ES-I3 (cell line): Measurements from ENCODE around the gene TCF12.

ENCODE experiments used
- H3K36me3 ChIP-seq: 2 replicates; pipeline ENCODE4 v1.6.1; 2013; ENCODE audit warnings: mild to moderate bottlenecking, low read length, control low read depth, moderate library complexity; ENCODE audit not compliant: insufficient read depth
- H3K4me1 ChIP-seq: 2 replicates; pipeline ENCODE4 v1.6.1; 2013; ENCODE audit warnings: mild to moderate bottlenecking, control low read depth, low read length; ENCODE audit not compliant: insufficient read depth
- H3K9ac ChIP-seq: 2 replicates; pipeline ENCODE4 v1.6.1; 2013; ENCODE audit warnings: low read depth, mild to moderate bottlenecking, low read length, moderate library complexity
- H3K9me3 ChIP-seq: 2 replicates; pipeline ENCODE4 v1.6.1; 2013; ENCODE audit warnings: mild to moderate bottlenecking, low read length, moderate library complexity; ENCODE audit not compliant: control insufficient read depth, insufficient read depth

TCF12 gene

DNA sequence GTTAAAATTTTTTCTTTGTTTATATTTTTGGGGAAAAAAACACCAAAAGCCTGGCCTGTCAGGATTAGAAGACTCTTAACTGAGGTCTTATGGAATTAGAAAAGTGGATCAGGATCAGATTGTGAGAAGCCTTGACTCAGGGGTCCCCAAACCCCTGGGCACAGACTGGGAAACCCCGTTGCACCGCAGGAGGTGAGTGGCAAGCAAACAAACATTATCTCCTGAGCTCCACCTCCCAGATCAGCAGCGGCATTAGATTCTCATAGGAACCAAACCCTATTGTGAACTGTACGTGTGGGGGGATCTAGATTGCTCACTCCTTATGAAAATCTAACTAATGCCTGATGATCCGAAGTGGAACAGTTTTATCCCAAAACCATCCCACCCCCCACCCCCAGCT, 117.2 kb downstream of the TCF12 start:
- Histone ChIP-seq H3K4me1 (peaks cover 34% of the 10 kb centered on the region), H3K36me3 (no peaks in the 10 kb centered on the region), H3K9ac (no peak overlapping the region), H3K9me3 (no peaks in the 10 kb centered on the region)

DNA sequence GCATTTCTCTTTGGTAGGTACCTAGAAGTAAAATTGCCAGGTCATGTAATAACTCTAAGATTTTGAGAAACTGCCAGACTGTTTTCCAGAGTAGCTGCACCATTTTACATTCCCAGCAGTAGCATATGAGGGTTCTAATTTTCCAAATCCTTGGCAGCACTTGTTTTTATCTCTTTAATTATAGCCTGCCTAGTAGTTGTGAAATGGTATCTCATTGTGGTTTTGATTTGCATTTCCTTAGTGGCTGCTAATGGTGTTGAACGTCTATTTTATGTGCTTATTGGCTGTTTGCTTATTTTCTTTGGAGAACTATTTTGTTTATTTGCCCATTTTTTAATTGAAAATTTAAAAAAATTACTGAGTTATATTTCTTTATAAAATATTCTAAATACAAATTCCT, 117.9 kb downstream of the TCF12 start:
- no peaks in the 10 kb centered on the region for H3K9me3 ChIP-seq
- no peaks in the 10 kb centered on the region for H3K36me3 ChIP-seq

GRCh38 chr15:57037548-57037947, 119.1 kb downstream of the TCF12 start:
- peaks cover 28% of the 10 kb centered on the region; the same call in 1 of the 2 replicates for H3K4me1 ChIP-seq
- H3K9me3 ChIP-seq: no peaks in the 10 kb centered on the region
- no peaks in the 10 kb centered on the region for H3K36me3 ChIP-seq
- no peak overlapping the region for H3K9ac ChIP-seq

More for the DNA sequence above, 117.9 kb downstream of the TCF12 start:
- H3K9ac ChIP-seq: no peak overlapping the region
- peaks cover 32% of the 10 kb centered on the region; the same call in 1 of the 2 replicates for H3K4me1 ChIP-seq

GRCh38 chr15:57038040-57038439, 119.6 kb downstream of the TCF12 start:
- Histone ChIP-seq H3K9me3 (no peaks in the 10 kb centered on the region), H3K4me1 (peaks cover 28% of the 10 kb centered on the region; the same call in 1 of the 2 replicates), H3K36me3 (no peaks in the 10 kb centered on the region), H3K9ac (no peak overlapping the region)

- Histone ChIP-seq H3K9me3 (no peaks in the 10 kb centered on the region), H3K4me1 (peaks cover 28% of the 10 kb centered on the region; the same call in 1 of the 2 replicates), H3K9ac (no peak overlapping the region), H3K36me3 (no peaks in the 10 kb centered on the region)
Observed at GRCh38 chr15:57038496-57038895, 120.1 kb downstream of the TCF12 start.

DNA sequence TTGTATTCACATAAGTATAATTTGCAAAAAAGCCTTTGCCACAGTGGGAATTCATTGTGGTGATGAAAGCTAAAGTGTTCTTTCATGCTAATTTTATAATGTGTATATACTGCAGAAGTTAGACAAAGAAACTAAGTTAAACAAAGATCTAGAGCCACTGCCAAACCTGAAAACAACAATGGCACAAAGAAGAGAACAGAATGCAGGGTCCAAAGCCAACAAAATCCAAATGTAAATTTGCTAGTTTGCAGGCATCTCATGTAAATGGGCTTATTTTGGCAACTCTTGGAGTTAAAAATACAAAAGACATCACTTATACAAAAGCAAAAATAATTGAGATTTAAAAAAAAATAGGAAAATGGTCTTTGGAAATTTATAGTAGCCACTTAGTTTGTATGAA, 123.0 kb downstream of the TCF12 start:
- no peaks in the 10 kb centered on the region for H3K36me3 ChIP-seq
- H3K9me3 ChIP-seq: no peaks in the 10 kb centered on the region
- H3K4me1 ChIP-seq: peaks cover 22% of the 10 kb centered on the region; the same call in 1 of the 2 replicates
- no peak overlapping the region for H3K9ac ChIP-seq

GRCh38 chr15:57044072-57044702, 125.7 kb downstream of the TCF12 start:
- Histone ChIP-seq H3K9me3 (no peaks in the 10 kb centered on the region), H3K4me1 (peaks cover 12% of the 10 kb centered on the region; the same call in 1 of the 2 replicates), H3K9ac (no peak overlapping the region), H3K36me3 (no peaks in the 10 kb centered on the region)

DNA sequence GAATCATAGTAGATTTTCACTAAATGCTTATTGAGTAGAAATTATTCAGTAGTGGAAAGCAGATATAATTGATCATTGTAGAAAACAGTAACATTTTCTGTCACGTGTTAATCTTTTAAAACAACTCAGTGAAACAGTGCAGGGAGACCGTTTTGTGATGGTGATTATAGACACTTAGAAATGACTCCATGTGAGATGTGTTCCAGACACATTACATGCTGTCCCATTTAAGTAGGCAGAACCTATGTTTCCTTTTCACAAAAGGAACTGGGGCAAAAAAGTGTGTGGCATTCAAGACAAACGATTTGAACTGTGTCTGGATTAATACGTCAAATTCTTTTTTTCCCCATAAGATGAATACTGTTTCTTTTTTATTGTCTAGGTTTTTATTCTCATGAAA, 126.5 kb downstream of the TCF12 start:
- Histone ChIP-seq H3K9me3 (no peaks in the 10 kb centered on the region), H3K9ac (no peak overlapping the region), H3K36me3 (no peaks in the 10 kb centered on the region), H3K4me1 (peaks cover 7% of the 10 kb centered on the region; the same call in 1 of the 2 replicates)

DNA sequence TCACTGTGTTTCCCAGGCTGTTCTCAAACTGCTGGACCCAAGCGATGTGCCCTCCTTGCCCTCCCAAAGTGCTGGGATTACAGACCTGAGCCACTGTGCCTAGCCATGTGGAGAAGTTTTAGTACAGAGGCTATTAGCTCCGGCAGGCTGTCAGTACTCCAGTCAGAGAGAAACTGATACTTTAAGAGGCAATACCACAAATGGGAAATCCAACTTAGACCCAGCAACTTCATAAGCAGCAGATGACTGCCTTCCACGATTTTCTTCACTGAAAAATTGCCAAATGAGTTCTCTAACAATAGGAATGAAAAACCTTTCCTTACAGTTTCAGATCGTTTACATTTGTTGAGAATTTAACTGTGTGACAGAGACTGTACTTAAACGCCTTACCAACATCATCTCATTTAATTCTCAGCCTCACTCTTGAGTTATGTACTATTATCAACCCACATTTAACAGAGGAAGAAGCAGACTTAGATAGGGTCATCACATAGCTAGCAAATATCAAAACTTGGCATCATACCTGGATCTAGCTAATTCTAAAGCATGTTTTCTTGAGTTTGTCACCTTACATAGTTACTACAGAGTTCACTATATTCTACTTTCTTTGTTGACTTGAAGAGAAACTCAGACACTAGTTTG, 127.4 kb downstream of the TCF12 start:
- H3K36me3 ChIP-seq: no peaks in the 10 kb centered on the region
- no peak overlapping the region for H3K9ac ChIP-seq
- H3K4me1 ChIP-seq: peaks cover 7% of the 10 kb centered on the region; the same call in 1 of the 2 replicates
- no peaks in the 10 kb centered on the region for H3K9me3 ChIP-seq

GRCh38 chr15:57048930-57049549, 130.6 kb downstream of the TCF12 start:
- no peaks in the 10 kb centered on the region for H3K36me3 ChIP-seq

GRCh38 chr15:57053470-57053869, 135.0 kb downstream of the TCF12 start:
- Histone ChIP-seq H3K4me1 (peaks cover 12% of the 10 kb centered on the region; the same call in 1 of the 2 replicates), H3K36me3 (no peaks in the 10 kb centered on the region), H3K9ac (no peak overlapping the region), H3K9me3 (no peaks in the 10 kb centered on the region)

More at GRCh38 chr15:57048930-57049549, 130.6 kb downstream of the TCF12 start:
- Histone ChIP-seq H3K4me1 (no peaks in the 10 kb centered on the region), H3K9ac (no peak overlapping the region), H3K9me3 (no peaks in the 10 kb centered on the region)

DNA sequence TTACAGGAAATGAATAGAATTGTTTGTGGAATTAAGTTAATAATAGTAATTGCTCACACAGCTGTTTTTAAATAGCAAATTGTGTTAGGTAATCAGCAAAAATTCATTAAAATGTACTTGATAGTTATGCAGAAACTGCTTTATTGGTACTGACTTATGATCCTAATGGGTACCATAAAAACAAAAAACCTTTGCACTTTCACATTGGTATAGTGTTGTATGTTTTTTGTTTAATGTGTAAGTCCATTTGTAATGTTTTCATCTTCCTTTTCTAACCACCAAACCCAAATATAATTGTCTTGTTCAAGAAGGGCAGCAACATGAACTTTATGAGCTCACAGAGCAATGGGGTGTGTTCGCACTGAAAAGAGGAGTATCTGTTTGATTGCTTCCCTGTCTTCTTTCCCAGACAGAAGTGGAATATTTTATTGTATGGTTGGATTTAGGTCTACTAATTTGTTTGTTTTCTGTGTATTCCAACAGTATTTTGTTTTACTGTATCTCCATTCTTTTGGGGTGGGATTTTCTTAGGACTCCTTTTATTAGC, 135.8 kb downstream of the TCF12 start:
- Histone ChIP-seq H3K36me3 (no peaks in the 10 kb centered on the region), H3K4me1 (peaks cover 16% of the 10 kb centered on the region; the same call in 1 of the 2 replicates), H3K9me3 (no peaks in the 10 kb centered on the region), H3K9ac (no peak overlapping the region)

DNA sequence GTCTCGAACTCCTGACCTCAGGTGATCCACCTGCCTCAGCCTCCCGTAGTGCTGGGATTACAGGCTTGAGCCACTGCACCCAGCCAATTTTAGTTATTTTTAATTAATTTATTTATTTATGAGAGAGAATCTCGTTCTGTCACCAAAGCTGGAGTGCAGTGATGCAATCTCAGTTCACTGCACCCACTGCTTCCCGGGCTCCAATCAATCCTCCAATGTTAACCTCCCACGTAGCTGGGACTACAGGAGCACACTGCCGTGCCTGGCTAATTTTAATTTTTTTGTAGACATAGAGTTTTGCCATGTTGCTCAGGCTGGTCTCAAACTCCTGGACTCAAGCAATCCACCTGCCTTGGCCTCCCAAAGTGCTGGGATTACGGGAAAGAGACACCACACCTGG, 137.9 kb downstream of the TCF12 start:
- Histone ChIP-seq H3K36me3 (no peaks in the 10 kb centered on the region), H3K4me1 (peaks cover 24% of the 10 kb centered on the region; the same call in 1 of the 2 replicates)

DNA sequence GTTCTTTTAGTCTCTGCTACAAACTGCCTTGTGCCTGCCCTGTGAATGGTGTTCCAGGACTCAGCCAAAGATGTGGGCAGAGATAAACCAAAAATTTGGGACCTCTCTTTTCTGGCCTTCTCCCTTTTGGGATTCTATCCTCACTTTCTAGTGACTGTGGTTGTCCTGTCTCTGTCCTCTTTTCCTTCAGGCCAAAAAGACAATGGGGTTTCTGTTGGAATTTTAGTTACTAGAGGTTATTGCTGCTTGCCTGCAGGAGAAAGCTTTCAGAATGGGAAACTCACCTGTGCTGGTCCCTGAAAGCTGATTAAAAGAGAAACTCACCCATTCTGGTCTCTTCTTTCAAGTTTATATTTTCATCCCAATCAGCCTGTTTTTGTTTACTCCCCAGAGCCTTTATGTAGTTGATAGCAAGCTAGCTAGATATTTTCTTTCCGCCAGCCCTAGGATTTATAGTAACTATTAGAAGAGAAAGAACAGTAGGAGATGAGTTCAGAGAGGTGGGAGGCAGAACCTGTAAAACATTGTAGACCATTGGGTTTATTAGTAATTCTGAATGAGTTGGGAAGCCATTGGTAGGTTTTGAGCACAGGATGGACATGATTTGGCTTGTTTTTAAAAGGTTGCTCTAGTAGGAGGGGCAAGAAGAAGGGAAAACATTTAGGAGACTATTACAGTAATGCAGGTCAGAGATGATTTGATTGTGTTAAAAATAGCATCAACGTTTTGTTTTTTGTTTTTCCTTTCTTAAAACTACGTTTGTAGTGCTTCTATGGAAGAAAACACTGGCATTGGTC, 138.9 kb downstream of the TCF12 start:
- Histone ChIP-seq H3K36me3 (no peaks in the 10 kb centered on the region), H3K9me3 (no peaks in the 10 kb centered on the region), H3K9ac (no peak overlapping the region), H3K4me1 (peaks cover 24% of the 10 kb centered on the region; the same call in 1 of the 2 replicates)

More for the DNA sequence above, 137.9 kb downstream of the TCF12 start:
- Histone ChIP-seq H3K9me3 (no peaks in the 10 kb centered on the region), H3K9ac (no peak overlapping the region)
